G401.6 (cell line): Measurements from ENCODE around the gene GK.
"Not testable (repeated sequence)": the region's sequence is repeated elsewhere in the genome, so short reads cannot be mapped to it uniquely, and the experiment has no call there.

Source experiments
- FAIRE-seq: peaks from 2 replicates; lab custom pipeline; 2012; peaks lifted over from hg19 to GRCh38; lab: Jason Lieb, UNC

The GK gene

DNA sequence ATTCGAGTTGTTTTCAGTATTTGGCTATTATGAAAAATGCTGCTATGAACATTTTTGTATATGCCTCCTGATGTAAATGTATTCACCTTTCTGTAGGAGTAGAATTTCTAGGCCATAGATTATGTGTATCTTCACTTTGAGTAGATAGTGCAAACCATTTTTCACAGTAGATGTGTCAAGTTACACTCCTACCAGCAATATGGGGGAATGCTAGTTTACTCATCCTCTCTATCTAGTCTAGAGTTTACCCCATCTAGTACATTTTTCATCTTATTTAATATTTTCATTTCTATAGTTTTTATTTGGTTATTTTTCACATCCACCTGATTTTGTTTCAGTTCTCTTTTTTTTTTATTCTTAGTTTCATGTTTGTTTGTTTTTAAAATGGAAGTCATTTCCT lies 59.0 kb downstream of the GK start:
- peak; percentile 21 for FAIRE-seq

GRCh38 chrX:30713061-30713525 lies 59.9 kb downstream of the GK start:
- FAIRE-seq: peak; percentile 78

GRCh38 chrX:30714138-30714537 lies 60.9 kb downstream of the GK start:
- FAIRE-seq: no peak

DNA sequence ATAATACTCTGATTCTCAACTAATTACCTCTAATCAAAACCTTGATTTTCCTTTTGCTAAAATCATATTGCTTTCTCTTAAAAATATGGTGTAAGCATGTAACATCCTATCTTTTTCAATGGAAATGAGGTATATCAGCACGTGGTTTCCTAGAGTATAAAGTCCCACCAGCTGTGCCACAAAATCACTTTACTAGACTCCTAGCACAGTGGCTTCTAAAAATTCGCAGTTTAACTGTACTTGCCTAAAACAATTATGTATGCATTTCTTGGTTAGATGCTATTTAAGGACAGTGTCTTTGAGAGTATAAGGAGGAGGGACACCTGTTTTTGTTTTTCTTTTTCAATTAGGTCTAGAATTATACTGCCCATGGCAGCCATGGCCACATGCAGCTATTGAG lies 62.8 kb downstream of the GK start:
- FAIRE-seq: no peak

- FAIRE-seq: no peak
These were observed 80.8 kb downstream of the GK start for GRCh38 chrX:30733852-30734660.

GRCh38 chrX:30734782-30735181 lies 81.6 kb downstream of the GK start:
- FAIRE-seq: no peak

- FAIRE-seq: peak; percentile 70
These were observed 82.6 kb downstream of the GK start for GRCh38 chrX:30735839-30736238.

DNA sequence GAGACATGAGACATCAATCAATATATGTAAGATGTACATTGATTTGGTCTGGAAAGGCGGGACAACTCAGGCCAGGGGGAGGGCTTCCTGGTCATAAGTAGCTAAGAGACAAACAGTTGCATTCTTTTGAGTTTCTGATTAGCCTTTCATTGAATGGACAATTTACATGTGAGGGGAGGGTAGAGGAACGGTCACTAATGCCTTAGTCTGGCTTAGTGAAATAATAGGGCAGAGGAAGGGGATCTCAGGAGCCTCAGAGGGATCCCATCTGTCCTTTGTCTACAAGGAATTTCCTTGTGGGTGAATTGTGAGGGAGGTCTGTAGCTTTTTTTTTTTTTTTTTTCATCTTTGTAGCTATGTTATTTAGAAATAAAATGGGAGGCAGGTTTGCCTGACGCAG lies 88.3 kb downstream of the GK start:
- FAIRE-seq: no peak

- FAIRE-seq: no peak
These were observed 95.2 kb downstream of the GK start for GRCh38 chrX:30748342-30748960.

GRCh38 chrX:30751497-30751896 lies 98.3 kb downstream of the GK start:
- FAIRE-seq: no peak

DNA sequence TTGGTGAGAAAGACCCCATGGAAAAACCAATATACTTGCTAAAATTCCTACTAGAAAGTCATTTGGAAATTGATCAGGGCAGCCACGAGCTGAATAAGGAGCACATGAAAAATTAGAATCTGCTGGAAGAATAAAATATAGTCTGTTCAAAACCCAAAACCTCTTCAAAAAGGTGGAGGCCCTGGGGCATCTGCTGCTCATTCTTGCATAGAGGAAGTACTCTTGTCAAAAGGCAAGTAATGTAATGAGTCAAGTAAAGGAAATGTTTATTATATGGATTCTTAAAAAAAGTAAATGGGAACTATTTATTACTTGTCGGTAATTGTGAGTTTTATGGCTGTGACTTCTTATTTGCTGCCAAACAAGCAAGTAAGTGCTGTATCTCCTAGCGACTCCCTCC lies 109.5 kb downstream of the GK start:
- no peak for FAIRE-seq

GRCh38 chrX:30773764-30774163 lies 120.5 kb downstream of the GK start:
- FAIRE-seq: not testable (repeated sequence)

DNA sequence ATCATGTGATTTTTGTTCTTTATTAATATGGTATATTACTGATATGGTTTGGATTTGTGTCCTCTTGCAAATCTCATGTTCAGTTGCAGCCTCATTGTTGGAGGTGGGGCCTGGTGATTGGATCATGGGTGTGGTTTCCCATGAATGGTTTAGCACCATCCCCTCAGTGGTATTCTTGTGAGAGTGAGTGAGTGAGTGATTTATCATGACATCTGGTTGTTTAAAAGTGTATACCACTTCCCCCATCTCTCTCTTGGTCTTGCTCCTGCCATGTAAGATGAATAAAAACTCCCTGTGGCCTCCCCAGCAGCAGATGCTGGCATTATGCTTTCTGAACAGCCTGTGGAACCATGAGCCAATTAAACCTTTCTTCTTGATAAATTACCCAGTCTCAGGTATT lies 124.4 kb downstream of the GK start:
- no peak for FAIRE-seq

DNA sequence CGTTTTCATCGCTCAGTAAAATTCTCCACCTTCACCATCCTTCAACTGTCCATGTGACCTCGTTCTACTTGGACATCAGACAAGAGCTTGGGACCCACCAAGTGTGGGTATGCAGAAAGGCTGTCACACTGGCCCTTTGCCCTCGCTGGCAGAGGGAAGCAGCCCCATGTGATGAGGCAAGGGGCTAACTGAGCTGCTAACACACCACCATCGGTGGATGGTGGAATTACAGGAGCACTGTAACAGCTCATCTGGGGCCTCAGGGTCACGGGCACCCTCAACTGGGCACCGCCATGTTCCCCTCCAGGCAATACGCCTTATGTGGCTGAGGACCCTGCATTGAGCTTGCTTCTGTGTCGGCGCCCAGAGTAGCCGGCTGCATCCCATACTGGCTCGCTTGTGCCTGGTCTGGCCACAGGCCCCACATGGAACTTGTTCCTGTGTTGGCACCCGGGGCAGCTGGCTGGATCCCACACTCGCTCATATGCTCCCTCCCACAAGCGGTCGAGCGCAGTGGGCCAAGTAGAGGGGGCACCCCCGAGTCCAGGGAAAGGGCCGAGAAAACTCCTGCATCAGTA lies 126.3 kb downstream of the GK start:
- no peak for FAIRE-seq
